HG03039 (cell line): Measurements from ENCODE around the gene ROBO3.

Experiments
- ATAC-seq: cut with Tn5 transposase; IDR thresholded peaks from one replicate; pipeline ENCODE4 v1.9.1; 2021; ENCODE audit warnings: mild to moderate bottlenecking, moderate library complexity; ENCODE audit not compliant: unreplicated experiment

The ROBO3 gene

DNA sequence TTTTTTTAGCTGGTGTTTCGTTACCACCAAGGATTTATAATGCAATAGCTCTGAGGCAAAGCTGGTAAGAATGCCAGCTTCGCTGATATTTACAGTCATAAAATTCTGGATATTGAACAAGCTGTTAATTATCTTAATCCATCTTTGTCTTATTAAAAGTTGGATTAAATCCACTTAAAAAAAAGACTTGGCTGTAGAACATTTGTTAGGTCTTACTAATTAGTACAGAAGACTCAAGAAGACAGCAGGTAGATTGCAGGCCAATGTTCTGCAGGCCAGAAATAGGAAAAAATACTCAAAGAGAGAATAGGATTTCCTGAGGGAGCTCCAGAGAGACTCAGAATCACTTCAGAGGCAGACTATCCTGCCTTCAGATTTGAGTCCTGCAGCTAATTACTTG, 24.9 kb downstream of the ROBO3 start:
- ATAC-seq = no peak

DNA sequence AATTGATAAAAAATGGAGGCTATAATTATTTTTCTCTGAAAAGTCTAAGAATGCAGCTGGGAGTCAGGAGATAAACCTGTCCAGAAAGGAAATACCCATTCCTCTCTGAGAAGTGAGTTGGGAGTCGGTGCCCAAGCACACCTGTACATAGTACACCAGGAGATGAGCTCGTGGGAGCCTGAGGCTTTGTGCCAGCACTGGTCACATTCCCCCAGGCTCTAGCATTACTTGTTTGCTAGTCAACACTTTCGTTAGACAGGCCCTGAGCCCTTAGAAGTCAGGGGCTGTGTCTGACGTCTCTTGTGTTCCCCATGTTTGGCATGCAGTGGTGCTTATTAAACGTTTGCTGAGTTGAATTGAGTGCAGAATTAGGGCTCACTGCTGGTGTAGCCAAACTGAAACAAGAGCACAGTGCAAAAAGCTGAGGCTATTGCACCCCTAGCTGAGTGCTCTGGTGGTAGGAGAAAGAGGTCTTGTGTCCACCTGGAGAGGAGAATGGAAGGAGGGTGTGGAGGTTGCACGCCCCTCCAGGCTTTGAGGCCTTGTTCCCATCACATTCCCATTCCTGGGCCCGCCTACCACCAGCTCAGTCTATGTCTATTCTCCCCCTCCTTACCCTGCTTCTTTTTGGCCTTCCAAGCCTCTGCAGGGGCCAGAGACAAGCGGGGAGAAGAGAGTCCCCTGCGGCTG, 25.6 kb downstream of the ROBO3 start:
- no peak for ATAC-seq

GRCh38 chr11:124891373-124891861, 26.2 kb downstream of the ROBO3 start:
- ATAC-seq = no peak

DNA sequence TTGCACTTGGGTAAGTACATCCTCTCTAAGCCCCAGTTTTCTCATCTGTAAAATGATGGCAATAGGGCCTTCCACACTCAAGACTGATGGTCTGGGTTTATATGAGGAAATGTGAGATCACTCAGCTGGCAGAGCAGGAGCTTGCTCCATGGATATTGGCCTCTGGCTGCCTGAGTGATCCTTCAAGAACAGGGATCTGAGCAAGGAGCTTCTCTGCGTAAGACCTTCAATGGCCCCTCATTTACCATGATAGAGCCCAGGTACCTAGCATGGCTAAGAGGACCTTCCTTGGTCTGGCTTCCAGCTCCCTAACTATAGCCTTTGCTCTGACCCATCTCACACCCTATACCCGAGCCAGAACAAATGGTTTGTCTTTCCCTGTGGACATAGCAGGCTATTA, 26.9 kb downstream of the ROBO3 start:
- no peak for ATAC-seq

DNA sequence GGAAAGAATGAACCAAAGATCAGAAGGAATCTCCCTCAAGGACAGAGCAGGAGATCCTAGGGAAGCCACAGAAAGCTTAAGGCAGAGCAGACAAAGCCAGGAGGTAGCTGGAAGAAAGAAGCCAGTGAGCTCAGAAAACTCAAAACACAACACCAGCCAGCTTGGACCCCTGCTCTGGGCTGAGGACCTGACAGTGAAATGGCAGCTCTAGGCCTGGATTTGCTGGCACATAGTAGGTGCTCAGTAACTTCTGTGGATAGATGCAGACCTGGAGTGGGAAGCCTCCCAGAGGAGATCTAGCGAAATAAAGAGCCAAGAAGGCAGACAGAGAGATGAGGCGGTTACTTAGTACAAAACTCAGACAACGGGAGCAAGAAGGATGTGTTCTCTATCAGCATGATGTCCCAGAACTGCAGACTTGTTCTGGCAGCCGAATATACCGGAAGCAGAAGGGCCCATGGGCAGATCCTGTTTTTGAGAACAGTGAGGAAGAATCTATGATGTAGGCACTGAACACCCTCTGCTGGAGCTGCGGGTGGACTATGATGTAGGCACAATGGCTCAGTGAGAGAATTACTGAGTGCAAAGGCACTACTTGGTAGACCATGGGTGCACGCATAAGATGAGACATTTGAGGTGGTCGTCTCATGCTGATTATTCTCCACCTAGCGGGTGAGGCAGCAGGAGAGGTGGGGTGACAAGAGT, 27.7 kb downstream of the ROBO3 start:
- ATAC-seq = no peak

GRCh38 chr11:124893781-124894401, 28.7 kb downstream of the ROBO3 start:
- no peak for ATAC-seq

DNA sequence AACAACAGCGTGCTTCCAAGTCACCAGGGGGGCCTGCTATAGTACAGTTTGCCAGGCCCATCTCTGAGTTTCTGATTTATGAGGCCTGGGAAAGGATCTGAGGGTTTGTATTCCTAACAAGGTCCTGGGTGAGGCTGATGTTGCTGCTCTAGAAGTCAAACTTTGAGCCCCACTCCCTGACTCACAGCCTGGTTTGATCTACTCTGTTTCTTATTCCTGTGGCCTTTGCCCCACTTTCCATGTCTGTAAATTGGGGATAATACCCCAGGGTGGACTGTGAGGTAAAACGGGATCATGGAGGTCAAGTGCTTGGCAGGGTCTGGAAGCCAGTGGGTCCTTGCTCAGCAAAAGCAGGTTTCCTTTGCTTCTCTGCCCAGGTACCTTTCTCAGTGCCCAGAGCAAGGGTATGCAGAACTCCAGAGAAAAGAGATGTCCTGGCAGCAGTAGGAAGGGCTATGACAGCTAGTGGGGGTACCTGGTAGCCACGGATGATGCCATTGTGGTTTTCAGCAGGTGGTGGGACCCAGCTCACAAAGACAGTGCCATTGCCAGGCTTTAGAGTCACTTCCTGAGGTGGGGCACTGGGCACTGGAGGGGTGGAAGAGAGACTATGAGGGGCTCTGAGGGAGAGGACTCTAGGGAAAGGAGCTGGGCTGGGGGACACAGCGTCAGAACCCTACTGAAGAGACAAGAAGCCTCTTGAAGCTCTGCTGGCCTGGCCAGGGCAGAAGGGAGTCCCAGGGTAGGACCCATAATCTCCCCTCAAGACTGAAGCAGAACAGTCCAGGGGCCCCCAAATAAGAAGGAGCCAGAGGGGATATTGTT, 29.6 kb downstream of the ROBO3 start:
- no peak for ATAC-seq

GRCh38 chr11:124895471-124895971, 30.3 kb downstream of the ROBO3 start:
- ATAC-seq = no peak

- ATAC-seq = no peak
Measured at GRCh38 chr11:124896071-124896750, 31.0 kb downstream of the ROBO3 start.

DNA sequence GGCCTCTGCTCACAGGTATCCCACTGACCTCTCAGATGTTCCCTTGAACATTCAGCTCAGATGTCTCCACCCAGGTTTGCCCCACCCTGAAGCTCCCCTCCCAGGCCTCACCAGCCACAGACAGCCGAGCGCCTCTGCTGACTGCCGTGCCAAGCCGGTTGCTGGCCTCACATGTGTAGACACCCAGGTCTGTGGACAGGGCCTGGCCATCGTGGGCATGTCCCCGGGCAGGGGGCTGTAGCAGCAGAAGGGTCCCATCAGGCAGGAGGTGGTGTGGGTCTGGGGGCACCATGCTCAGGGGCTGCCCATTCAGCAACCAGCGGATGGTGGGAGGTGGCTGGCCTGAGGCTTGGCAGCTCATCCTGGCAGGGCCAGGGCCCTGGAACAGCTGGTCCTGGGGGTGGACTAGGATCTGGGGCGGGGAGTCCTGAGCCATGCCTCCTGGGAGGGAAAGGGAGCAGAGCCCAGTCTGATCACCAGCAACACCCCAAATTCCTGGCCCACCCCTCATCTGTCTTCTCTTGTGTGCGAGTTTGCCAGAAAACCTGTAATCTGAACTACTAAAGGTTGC, 31.7 kb downstream of the ROBO3 start:
- no peak for ATAC-seq

- no peak for ATAC-seq
Measured at GRCh38 chr11:124897674-124898262, 32.5 kb downstream of the ROBO3 start, which contains the start of gene ROBO4. Gene ROBO4, minus strand, starts transcription at chr11:124897865. Its CDS starts 70 bp downstream, at chr11:124897795.

GRCh38 chr11:124898263-124898680, 33.0 kb downstream of the ROBO3 start:
- ATAC-seq = no peak

GRCh38 chr11:124898711-124899110, 33.5 kb downstream of the ROBO3 start:
- no peak for ATAC-seq

- ATAC-seq = no peak
Measured at GRCh38 chr11:124899383-124900145, 34.3 kb downstream of the ROBO3 start.

DNA sequence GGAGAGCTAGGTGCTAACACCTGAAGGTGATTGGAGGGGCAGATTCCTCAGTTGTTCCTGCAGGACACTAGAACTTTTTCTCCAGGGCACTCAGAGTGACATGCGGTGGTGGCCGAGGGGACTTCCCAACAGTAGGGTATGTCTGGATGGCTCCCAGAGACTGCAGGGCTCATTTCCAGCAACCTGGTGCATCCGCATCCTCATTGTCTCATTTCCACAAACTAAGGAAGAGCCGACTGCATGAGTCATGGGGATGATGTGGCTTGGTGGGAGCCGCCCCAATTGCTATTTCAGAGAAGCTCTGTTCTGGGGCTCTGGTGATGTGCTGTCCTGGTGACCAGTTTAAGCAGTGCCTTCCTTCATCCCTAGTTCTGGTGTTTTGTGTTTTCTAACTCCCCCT, 35.2 kb downstream of the ROBO3 start:
- no peak for ATAC-seq

DNA sequence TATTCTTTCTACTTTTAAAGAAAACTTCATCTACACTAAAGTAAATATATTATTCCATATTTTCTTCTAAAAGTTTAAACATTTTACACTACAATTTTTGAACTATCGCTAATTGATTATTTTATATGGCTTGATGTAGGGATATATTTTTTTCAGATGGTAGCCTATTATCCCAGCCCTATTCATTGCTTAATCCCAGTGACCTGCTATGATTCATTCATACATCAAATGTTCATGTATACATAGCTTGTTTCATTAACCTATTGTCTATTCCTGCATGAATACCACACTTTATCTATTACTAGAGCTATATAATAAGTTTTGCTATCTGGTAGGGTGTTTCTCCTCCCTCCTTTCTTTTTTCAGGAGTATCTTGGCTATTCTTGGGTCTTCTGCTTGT, 37.4 kb downstream of the ROBO3 start:
- ATAC-seq = no peak

GRCh38 chr11:124915541-124916369, 50.5 kb downstream of the ROBO3 start:
- no peak for ATAC-seq

- ATAC-seq = no peak
Measured at GRCh38 chr11:124916370-124916710, 51.1 kb downstream of the ROBO3 start.
